NCI-H460 (cell line): ENCODE measurements around the gene SLC6A13. TPM values are rescaled to one million over a fixed set of nuclear protein-coding genes. Genes with fewer than 3 reads are reported as not detected.
"Not testable (repeated sequence)": the region's sequence is repeated elsewhere in the genome, so short reads cannot be mapped to it uniquely, and the experiment has no call there.

ENCODE experiments used
- DNase-seq: peaks from one replicate; pipeline ENCODE4 v3.0.0-alpha.2; 2016; ENCODE audit warnings: low read depth; ENCODE audit errors: extremely low read depth
- total RNA-seq: library from RNA; depleted of rRNA; stranded (reverse); fragments of >200 nt; shearing (Covaris generic); gene quantifications from 2 replicates; pipeline ENCODE4 v1.2.3, GENCODE V29; 2014

The SLC6A13 gene
- total RNA-seq, 1 experiment from 2014 or later, result 0.17 TPM

DNA sequence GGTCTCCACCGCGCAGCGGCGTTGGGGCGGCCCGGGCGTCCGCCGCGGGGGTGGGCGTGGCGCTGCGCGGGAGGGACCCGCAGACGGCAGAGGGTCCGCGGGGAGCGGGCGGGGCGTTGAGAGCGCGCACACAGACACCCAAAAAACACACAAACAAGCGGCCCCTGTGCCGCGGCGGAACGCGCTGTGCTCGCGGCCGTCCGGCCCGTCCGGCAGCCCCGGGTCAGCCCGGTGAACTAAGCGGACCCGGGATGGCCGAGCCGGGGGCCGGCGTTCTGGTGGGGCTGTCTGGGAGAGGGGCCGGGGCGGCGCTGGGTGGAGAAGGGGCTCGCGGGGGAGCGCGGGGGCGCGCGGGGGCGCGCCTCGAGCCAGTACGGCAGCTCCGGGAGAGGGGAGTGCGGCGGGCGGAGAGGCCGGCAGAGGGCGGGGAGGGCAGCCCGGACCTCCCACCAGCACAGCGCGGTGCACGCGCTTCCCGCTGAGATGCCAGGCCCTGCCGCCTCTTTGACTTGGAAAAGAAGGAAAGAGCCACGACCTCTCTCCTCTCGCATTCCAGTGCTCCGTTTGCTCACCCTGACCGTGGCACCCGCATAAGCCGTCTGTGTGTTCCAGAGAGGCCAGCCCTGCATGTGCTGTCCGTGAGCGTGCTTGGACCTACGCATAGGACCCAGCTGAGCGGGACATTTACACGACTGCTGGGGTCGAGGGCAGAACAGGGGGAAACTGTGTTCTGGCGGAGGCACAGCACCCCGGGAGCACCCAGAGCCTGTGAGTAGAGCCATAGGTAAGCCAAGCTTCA is 59.0 kb downstream of the SLC6A13 start:
- peak; percentile 12 for DNase-seq

- DNase-seq, result no peak
These were observed 59.6 kb downstream of the SLC6A13 start for GRCh38 chr12:203074-203461.

GRCh38 chr12:202081-202731 is 60.4 kb downstream of the SLC6A13 start:
- no peak for DNase-seq

- no peak for DNase-seq
These were observed 61.3 kb downstream of the SLC6A13 start for GRCh38 chr12:201361-201760.

- no peak for DNase-seq
These were observed 63.9 kb downstream of the SLC6A13 start for GRCh38 chr12:198705-199104.

DNA sequence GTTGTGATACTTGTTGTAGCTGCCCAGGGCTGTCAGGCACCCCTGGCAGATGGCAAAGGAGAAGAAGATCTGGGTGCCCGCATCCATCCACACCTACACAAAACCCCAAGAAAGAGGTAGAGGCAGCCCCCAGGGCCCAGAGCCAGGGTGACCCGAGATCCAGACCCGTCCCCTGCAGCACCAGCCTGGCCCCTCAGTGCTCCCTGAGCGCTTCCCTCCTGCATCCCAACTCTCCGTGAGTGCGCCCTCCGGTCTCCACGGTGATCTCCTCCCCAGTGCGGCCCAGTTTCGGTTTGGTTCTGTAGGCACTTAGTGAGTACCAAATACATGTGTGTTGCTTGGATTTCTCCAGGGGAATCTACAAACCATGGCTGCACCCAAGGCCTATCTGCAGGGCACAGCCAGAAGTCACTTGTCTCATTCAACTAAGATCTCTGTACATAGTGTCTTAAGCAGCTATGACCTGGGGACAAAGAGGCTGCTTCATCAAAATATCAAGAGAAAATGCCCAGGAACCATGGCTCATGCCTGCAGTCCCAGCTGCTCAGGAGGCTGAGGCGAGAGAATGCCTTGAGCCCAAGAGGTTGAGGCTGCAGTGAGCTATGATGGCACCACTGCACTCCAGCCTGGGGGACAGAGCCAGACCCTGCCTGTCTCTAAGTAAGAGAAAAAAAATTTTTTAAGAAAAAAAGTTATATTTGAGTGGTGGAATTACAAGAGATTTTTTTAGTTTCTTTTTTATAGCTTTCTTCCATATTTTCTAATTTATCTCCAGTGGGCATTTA is 64.5 kb downstream of the SLC6A13 start:
- no peak for DNase-seq

DNA sequence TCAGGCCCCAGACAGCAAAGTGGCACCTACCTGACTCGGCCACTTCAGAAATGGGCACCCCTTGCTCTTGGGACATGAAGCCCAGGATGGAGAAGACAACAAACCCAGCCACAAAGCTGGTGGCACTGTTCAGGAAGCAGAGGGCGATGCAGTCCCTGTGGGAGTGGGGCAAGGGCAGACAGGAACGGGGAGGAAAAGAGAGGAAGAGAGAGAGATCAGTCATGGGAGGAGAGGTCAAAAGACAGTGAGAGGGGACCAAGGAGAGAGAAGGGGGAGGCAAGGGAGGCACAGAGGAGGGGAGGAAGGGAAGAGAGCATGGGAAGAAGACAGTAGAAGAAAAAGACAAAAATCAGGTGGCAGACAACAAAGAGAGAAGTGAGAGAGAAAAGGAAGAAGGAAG is 65.3 kb downstream of the SLC6A13 start:
- DNase-seq, result no peak

DNA sequence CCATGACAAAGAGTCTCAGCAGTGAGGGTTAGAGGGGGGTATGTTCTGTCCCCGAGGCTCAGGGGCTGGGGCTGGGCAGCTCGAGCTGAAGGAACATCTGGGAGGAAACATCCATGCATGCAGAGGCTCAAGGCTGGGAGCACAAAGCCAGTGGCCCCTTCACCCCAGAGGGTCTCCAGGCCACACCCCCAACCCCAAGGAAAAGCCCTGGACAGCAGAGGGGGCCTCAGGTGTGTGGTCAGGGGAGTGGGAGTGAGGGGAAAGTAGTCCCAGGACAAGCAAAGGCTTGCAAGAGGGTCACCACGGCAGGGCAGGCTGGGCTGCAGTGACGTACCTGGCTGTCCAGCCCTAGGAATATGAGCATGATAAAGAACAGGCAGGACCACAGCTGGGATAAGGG is 66.2 kb downstream of the SLC6A13 start:
- no peak for DNase-seq

GRCh38 chr12:195951-196350 is 66.7 kb downstream of the SLC6A13 start:
- DNase-seq, result no peak

GRCh38 chr12:195156-195555 is 67.5 kb downstream of the SLC6A13 start:
- no peak for DNase-seq

- DNase-seq, result no peak
These were observed 68.4 kb downstream of the SLC6A13 start for GRCh38 chr12:194276-194675.

DNA sequence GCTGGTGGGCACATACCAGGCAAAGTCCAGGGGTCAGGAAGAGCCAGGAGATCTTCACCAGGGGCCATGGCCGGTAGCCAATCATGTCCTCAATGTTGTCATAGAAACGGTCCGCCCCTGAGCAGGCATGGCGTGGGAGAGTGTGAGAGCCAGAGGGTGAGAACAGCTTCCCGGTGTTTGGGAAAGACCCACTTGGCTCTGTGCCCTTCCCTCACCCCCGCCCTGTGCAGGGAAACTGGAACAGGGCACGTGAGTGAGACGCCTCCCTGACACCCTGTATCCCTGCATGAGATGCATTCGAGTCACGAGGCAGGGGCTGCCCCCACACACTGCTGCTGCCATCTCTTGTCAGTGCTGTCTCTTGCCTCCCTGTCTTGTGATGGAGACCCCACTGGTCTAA is 69.4 kb downstream of the SLC6A13 start:
- no peak for DNase-seq

DNA sequence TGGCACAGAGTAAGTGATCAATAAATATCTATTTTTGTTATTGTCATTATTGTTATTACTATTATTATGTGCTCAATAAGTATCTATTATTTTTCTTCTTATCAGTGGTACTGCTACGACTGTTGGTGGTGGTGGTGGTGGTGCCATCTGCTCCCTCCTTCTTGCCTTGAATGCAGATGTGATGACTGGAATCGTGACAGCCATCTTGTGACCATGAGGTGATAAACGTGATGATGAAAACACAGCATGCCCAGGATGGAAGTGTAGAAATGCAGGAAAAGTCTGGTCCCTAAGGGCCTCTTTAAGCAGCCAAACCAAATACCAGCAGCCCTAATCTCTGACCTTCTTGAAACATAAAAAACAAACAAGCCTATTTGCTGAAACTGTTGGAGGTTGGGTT is 71.1 kb downstream of the SLC6A13 start:
- no peak for DNase-seq

DNA sequence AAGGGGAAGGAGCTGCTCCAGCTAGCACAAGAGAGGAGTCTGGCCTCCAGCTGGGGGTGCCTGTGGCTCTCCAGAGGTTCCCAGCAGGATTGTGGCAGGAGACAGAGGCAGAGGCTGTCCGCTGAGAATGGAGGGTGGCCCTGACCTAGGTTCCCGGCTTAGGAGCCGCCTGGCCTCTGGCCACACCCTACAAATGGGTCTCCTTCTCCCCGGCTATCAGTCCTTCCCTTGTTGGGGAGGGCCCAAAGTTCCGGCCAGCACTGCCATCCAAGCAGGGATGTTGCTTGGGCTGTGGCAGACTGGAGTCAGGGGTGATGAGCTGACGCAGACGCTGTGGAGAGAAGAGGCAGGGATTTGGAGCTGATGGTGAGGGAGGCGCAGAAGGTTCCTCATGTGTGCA is 71.8 kb downstream of the SLC6A13 start:
- DNase-seq, result no peak

DNA sequence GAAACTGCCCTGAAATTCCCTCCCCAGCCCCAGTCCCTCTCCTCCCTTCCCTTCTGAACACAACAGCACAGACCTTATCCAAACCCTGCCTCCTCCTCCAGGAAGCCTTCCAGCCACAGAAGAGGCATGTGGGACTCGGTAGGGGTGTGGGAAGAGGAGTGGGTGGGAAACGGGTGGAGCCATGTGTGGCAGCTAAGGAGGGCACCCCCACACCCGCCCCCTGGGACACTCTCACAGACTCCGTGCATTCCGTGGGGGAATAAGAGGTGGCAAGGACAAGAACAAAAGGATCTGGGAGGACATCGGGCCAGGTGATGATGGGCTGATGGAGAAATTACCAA is 73.0 kb downstream of the SLC6A13 start:
- no peak for DNase-seq

DNA sequence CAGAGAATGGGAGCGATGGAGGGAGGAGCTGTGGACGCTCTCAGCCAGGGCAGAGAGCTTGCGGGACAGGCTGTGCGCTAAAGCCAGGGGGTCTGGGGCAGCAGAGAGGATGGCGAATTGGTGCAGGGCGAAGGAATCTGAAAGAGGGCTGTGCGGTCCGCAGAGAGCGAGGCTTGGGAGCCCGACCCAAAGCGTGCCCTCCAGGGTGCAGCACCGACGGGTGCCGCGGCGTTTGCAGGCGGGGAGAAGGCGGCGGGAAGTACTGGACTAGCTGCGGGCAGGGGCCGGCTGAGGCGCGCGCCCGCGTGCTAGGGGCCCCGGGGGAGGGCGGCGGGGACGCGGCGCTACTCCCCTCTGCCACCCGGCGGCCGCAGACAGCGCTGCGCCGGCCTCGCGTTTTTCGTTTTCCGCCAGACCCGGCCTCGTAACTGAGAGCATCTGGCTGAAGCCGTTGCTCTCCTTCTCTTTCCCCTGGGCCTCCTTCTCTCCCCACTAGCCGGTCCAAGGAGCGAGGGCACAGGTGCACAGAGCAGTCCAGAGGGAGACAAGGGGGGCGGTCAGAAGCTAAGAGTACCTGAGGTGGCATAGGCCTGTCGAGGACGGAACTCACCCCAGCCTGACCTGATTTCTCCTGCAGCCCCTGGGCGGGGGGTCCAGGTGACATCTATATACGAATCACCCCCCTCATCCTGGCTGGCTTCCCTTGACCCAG is 73.6 kb downstream of the SLC6A13 start:
- peak; percentile 30 for DNase-seq

- not testable (repeated sequence) for DNase-seq
These were observed 74.4 kb downstream of the SLC6A13 start for GRCh38 chr12:187986-188909.

- DNase-seq, result no peak
These were observed 76.5 kb downstream of the SLC6A13 start for GRCh38 chr12:186006-186625.

GRCh38 chr12:185576-185955 is 77.1 kb downstream of the SLC6A13 start:
- no peak for DNase-seq
